Measurements from ENCODE around the gene DENND1A.

DNA sequence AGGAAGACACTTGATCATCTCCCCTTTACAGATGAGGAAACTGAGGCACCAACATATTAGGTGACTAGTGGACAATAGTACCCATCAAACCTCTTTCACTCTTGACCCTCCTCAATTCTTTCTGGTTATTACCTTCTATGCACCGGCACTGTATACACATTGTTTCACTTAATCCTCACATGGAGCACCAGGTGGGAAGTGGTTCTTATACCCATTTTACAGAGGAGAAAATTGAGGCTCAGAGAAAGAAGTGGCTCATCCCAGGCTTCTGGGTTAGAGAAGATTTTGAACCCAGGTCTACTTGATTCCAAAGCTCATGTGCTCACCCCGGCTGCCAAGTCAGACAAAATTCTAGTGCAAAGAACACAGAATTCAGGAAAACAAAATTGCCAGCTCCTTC lies 17.4 kb upstream of the DENND1A start:
- TF ChIP-seq SP1 (IDR thresholded peaks at IDR 0.05) (no peak), PKNOX1 (IDR thresholded peaks at IDR 0.05) (no peak), LEF1 (IDR thresholded peaks at IDR 0.05; ENCODE audit: borderline replicate concordance) (no peak), FOXA1 (IDR thresholded peaks at IDR 0.05) (no peak), SUZ12 (IDR thresholded peaks at IDR 0.05) (no peak), CTBP1 (IDR thresholded peaks at IDR 0.05; ENCODE audit: borderline replicate concordance) (no peak), ZNF384 (IDR thresholded peaks at IDR 0.05) (no peak), FOXK2 (IDR thresholded peaks at IDR 0.05) (no peak), FOXM1 (IDR thresholded peaks at IDR 0.05; ENCODE audit: borderline replicate concordance) (no peak), HDGF (IDR thresholded peaks at IDR 0.05; ENCODE audit: borderline replicate concordance) (no peak), BHLHE40 (IDR thresholded peaks at IDR 0.05; ENCODE audit: borderline replicate concordance) (no peak), ELF4 (IDR thresholded peaks at IDR 0.05) (no peak)

Measured in HEK293T (cell line).